DOHH2 (cell line): ENCODE results near the gene TJP1.

ENCODE experiments used
- CTCF ChIP-seq: fragments of 200-600 bp; sonication (generic); IDR thresholded peaks from one replicate; pipeline ENCODE4 v1.5.1; 2014; ENCODE audit warnings: antibody characterized with exemption, mild to moderate bottlenecking, low read depth, low read length; ENCODE audit not compliant: poor library complexity, severe bottlenecking
- EZH2phosphoT487 ChIP-seq: fragments of 200-600 bp; sonication (generic); IDR thresholded peaks from 2 replicates; pipeline ENCODE4 v1.6.1; 2017; ENCODE audit warnings: borderline replicate concordance, mild to moderate bottlenecking, antibody characterized with exemption, low read length, moderate library complexity, mixed read lengths

- TF ChIP-seq CTCF (no peak), EZH2phosphoT487 (no peak)
These were observed 10.4 kb upstream of the TJP1 start for GRCh38 chr15:29832709-29833108.
